Measurements from ENCODE around the gene CSTB. TPM values are rescaled to one million over a fixed set of nuclear protein-coding genes. Genes with fewer than 3 reads are reported as not detected.

CSTB gene
- total and polyA plus RNA-seq, 12 donors = 9.5 to 143 (median 60.6) TPM

- H3K9me3 ChIP-seq (replicated peaks in 1 of 3) = no peaks in the 10 kb centered on the region
- TF ChIP-seq CTCF (IDR thresholded peaks at IDR 0.05) = no peak
- no peak for TF ChIP-seq POLR2A (IDR thresholded peaks at IDR 0.05)
- peaks cover 0 to 4% of the 10 kb centered on the region in 2 donors for H3K36me3 ChIP-seq (replicated peaks in 1 of 2)
- peak overlapping the region in 3 of 5 donors; percentile 51 to 71 (median 56) for H3K27ac ChIP-seq
- peak in 5 of 7 donors; percentile 51 to 80 (median 67) for DNase-seq
- H3K27me3 ChIP-seq = no peaks in the 10 kb centered on the region
- H3K4me1 ChIP-seq (replicated peaks in 1 of 2) = peaks cover 9 to 22% of the 10 kb centered on the region in 2 donors
- intact Hi-C loops (cut with DNase I) = no loop called here
- no peak overlapping the region for H3K4me3 ChIP-seq
- WGBS, 4 donors = 73 to 86% (median 80%) methylated on average over 17 to 25 of the region's 25 CpGs
Measured at GRCh38 chr21:43736224-43736883, 39.8 kb downstream of the CSTB start.

- intact Hi-C loops (cut with DNase I) = no loop called here
- H3K4me1 ChIP-seq (replicated peaks in 1 of 2) = peaks cover 10 to 24% of the 10 kb centered on the region in 2 donors
- H3K9me3 ChIP-seq (replicated peaks in 1 of 3) = no peaks in the 10 kb centered on the region
- peaks cover 0 to 4% of the 10 kb centered on the region in 2 donors for H3K36me3 ChIP-seq (replicated peaks in 1 of 2)
- no peak overlapping the region for H3K4me3 ChIP-seq
- peak in 2 of 7 donors; percentile 8 to 53 for DNase-seq
- H3K27me3 ChIP-seq = no peaks in the 10 kb centered on the region
- no peak for TF ChIP-seq POLR2A (IDR thresholded peaks at IDR 0.05)
- TF ChIP-seq CTCF (IDR thresholded peaks at IDR 0.05) = no peak
- 85 to 92% (median 90%) methylated on average over 13 to 22 of the region's 22 CpGs for WGBS, 4 donors
- H3K27ac ChIP-seq = peak overlapping the region in 3 of 5 donors; percentile 51 to 68 (median 56)
Measured at GRCh38 chr21:43735236-43736091, 40.6 kb downstream of the CSTB start.

- no peak overlapping the region for H3K4me3 ChIP-seq
- H3K27ac ChIP-seq = peak overlapping the region in 1 of 5 donors; percentile 68
- WGBS, 4 donors = 71 to 84% (median 77%) methylated on average over 6 to 9 of the region's 9 CpGs
- H3K9me3 ChIP-seq (replicated peaks in 1 of 3) = no peaks in the 10 kb centered on the region
- intact Hi-C loops (cut with DNase I) = no loop called here
- peaks cover 10 to 24% of the 10 kb centered on the region in 2 donors for H3K4me1 ChIP-seq (replicated peaks in 1 of 2)
- no peak for DNase-seq
- H3K27me3 ChIP-seq = no peaks in the 10 kb centered on the region
- no peak for TF ChIP-seq POLR2A (IDR thresholded peaks at IDR 0.05)
- no peak for TF ChIP-seq CTCF (IDR thresholded peaks at IDR 0.05)
- peaks cover 0 to 4% of the 10 kb centered on the region in 2 donors for H3K36me3 ChIP-seq (replicated peaks in 1 of 2)
Measured at GRCh38 chr21:43734928-43735229, 41.2 kb downstream of the CSTB start.

- peaks cover 0 to 4% of the 10 kb centered on the region in 2 donors for H3K36me3 ChIP-seq (replicated peaks in 1 of 2)
- no peak overlapping the region for H3K4me3 ChIP-seq
- no peaks in the 10 kb centered on the region for H3K9me3 ChIP-seq (replicated peaks in 1 of 3)
- H3K4me1 ChIP-seq (replicated peaks in 1 of 2) = peaks cover 11 to 28% of the 10 kb centered on the region in 2 donors
- TF ChIP-seq POLR2A (IDR thresholded peaks at IDR 0.05) = no peak
- no peak for TF ChIP-seq CTCF (IDR thresholded peaks at IDR 0.05)
- no peaks in the 10 kb centered on the region for H3K27me3 ChIP-seq
- peak overlapping the region in 2 of 5 donors; percentile 8 to 68 for H3K27ac ChIP-seq
- 70 to 82% (median 78%) methylated on average over 18 to 25 of the region's 25 CpGs for WGBS, 4 donors
- intact Hi-C loops (cut with DNase I) = no loop called here
- peak in 1 of 7 donors; percentile 12 for DNase-seq
Measured at GRCh38 chr21:43734131-43734927, 41.8 kb downstream of the CSTB start.

All from adrenal gland (tissue), 12 donors.